K562 (cell line): ENCODE results near the gene RPUSD2. TPM values are rescaled to one million over a fixed set of nuclear protein-coding genes. Genes with fewer than 3 reads are reported as not detected.

Source experiments
- DDX20 ChIP-seq: fragments of 450-650 bp; IDR thresholded peaks from 2 replicates; pipeline ENCODE4 v1.6.1; 2016; ENCODE audit warnings: missing genetic modification characterization, low read depth, mild to moderate bottlenecking, missing compliant biosample characterization, moderate library complexity
- FOXK2 ChIP-seq, 2 experiments: fragments of 450-650 bp; IDR thresholded peaks in 1 of 2; conservative IDR thresholded peaks in 1 of 2; 2 replicates each; pipeline ENCODE4 v1.6.1; 2016; ENCODE audit warnings: low read depth in 2 of 2, mild to moderate bottlenecking in 1 of 2
- FOXP1 ChIP-seq: sonication (generic); formaldehyde crosslinking; IDR thresholded peaks from 2 replicates; pipeline ENCODE4 v1.8.0; 2022; ENCODE audit warnings: mild to moderate bottlenecking, missing genetic modification reagents
- GATAD2B ChIP-seq: fragments of 450-650 bp; IDR thresholded peaks from 2 replicates; pipeline ENCODE4 v1.6.1; 2017; ENCODE audit warnings: mild to moderate bottlenecking, borderline replicate concordance
- HDAC3 ChIP-seq: fragments of 450-650 bp; IDR thresholded peaks from 2 replicates; pipeline ENCODE4 v1.6.1; 2018; ENCODE audit warnings: borderline replicate concordance, mild to moderate bottlenecking, moderate library complexity; ENCODE audit not compliant: partially characterized antibody
- NFIX ChIP-seq: fragments of 250-450 bp; sonication (Bioruptor Pico); IDR thresholded peaks from 2 replicates; pipeline ENCODE4 v1.4.0; 2020; ENCODE audit warnings: low read depth, mild to moderate bottlenecking, moderate library complexity
- SRSF9 ChIP-seq: fragments of 200-400 bp; formaldehyde crosslinking; IDR thresholded peaks from 2 replicates; pipeline ENCODE4 v1.6.1; 2017; ENCODE audit warnings: low read depth, low read length, borderline replicate concordance
- ZBTB1 ChIP-seq: sonication (generic); formaldehyde crosslinking; IDR thresholded peaks from 2 replicates; pipeline ENCODE4 v1.8.1; 2023; ENCODE audit warnings: missing genetic modification reagents, low read depth, mild to moderate bottlenecking, borderline replicate concordance
- polyA plus RNA-seq, 8 experiments: library from polyadenylated mRNA; depleted of rRNA in 4 of 8; stranded (reverse) in 5 of 8; unstranded in 3 of 8; fragments of >200 nt; fragmentation: Nextera tagmentation in 2 of 8; fragmentation: Illumina TruSeq in 1 of 8; extraction: Ambion mirVana in 2 of 8; extraction: Trizol in 1 of 8; gene quantifications; 2 replicates each; pipeline versions ENCODE4 v1.2.1 to v1.2.3, GENCODE V29; 2011 to 2014; ENCODE audit warnings: inconsistent platforms in 1 of 8, missing spikeins in 1 of 8
- total RNA-seq, 7 experiments: library from RNA; depleted of rRNA in 6 of 7; stranded (reverse); fragments of >200 nt in 6 of 7; fragmentation: Illumina TruSeq in 2 of 7; extraction: Trizol in 2 of 7; gene quantifications; 2 replicates each; pipeline versions ENCODE4 v1.2.1 to v1.2.3, GENCODE V29; 2011 to 2021; ENCODE audit warnings: low replicate concordance in 1 of 7
- TF ChIP-seq, protein P1 (sequence below): fragments of 450-650 bp; IDR thresholded peaks from 2 replicates; pipeline ENCODE4 v1.7.1; 2018; ENCODE audit warnings: mild to moderate bottlenecking, low read depth; ENCODE audit not compliant: partially characterized antibody
- TF ChIP-seq, protein P2 (sequence below), 2 experiments: fragments of 200-800 bp in 1 of 2; sonication (Bioruptor generic) in 1 of 2; sonication (generic) in 1 of 2; formaldehyde crosslinking in 1 of 2; IDR thresholded peaks in 1 of 2; conservative IDR thresholded peaks in 1 of 2; 2 replicates each; pipeline versions ENCODE4 v1.5.0 to v1.6.1; 2016 to 2020; ENCODE audit warnings: missing compliant biosample characterization in 1 of 2, missing genetic modification characterization in 1 of 2, missing genetic modification reagents in 1 of 2
- TF ChIP-seq, protein P3 (sequence below): fragments of 250-450 bp; sonication (Bioruptor Pico); IDR thresholded peaks from 2 replicates; pipeline ENCODE4 v1.5.0; 2021
- TF ChIP-seq, protein P4 (sequence below): fragments of 450-650 bp; IDR thresholded peaks from 2 replicates; pipeline ENCODE4 v1.6.1; 2016; ENCODE audit warnings: borderline replicate concordance
- TF ChIP-seq, protein P5 (sequence below), 3 experiments: fragments of 200-800 bp in 1 of 3; fragments of 250-450 bp in 1 of 3; fragments of 450-650 bp in 1 of 3; sonication (Bioruptor Pico) in 1 of 3; sonication (Bioruptor generic) in 1 of 3; formaldehyde crosslinking in 1 of 3; IDR thresholded peaks; 2 replicates each; pipeline versions ENCODE4 v1.6.1 to v1.8.0; 2016 to 2022; ENCODE audit warnings: mild to moderate bottlenecking in 2 of 3, missing genetic modification characterization in 2 of 3, missing compliant biosample characterization in 1 of 3, moderate library complexity in 1 of 3

RPUSD2 gene
- total and polyA plus RNA-seq, 9 of the 15 experiments (the other 6 are each of a cell fraction or from before 2014, with no cell fraction given): 3.7 to 30.2 (median 14.3) TPM

DNA sequence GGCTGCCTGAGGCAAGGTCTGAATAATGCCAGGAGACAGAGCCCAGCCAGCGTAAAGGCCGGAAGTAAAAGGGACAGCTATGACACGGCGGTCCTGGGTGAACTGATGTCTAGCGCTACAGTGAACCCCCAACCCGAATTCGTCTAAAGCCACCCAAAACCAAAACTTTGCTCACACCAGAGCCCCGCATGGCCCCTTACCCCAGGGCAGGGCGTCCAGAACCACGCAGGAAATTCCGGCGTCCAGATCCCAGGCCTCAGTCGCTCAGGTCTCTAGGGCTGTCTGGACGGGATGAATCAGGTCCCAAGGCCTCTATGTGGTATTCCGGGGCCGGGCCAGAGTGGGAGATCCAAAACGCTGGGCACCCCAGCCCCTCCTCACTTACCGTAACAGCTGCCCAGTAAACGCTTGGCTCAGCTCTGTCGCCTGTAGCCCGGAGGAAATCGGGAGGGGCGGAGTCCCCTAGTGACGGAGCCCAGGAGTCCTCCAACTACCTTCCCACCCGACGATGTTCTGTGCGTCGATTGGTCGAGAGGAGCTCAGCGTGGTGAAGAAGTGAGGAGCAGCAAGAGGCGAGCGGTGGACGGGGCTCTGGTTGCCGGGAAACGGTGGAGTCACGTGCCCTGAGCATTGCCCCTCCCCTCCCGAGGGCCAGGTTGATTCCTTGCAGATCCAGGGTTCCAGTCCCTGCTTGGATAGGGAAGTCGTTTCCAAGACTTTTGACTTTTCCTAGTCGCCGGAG lies 4.3 kb upstream of the RPUSD2 start, which contains the start of gene CCDC32 (continued):
- TF ChIP-seq, protein P1, sequence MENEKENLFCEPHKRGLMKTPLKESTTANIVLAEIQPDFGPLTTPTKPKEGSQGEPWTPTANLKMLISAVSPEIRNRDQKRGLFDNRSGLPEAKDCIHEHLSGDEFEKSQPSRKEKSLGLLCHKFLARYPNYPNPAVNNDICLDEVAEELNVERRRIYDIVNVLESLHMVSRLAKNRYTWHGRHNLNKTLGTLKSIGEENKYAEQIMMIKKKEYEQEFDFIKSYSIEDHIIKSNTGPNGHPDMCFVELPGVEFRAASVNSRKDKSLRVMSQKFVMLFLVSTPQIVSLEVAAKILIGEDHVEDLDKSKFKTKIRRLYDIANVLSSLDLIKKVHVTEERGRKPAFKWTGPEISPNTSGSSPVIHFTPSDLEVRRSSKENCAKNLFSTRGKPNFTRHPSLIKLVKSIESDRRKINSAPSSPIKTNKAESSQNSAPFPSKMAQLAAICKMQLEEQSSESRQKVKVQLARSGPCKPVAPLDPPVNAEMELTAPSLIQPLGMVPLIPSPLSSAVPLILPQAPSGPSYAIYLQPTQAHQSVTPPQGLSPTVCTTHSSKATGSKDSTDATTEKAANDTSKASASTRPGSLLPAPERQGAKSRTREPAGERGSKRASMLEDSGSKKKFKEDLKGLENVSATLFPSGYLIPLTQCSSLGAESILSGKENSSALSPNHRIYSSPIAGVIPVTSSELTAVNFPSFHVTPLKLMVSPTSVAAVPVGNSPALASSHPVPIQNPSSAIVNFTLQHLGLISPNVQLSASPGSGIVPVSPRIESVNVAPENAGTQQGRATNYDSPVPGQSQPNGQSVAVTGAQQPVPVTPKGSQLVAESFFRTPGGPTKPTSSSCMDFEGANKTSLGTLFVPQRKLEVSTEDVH: no peak
- no peak for TF ChIP-seq GATAD2B
- TF ChIP-seq HDAC3: no peak
- no peak for TF ChIP-seq SRSF9
- TF ChIP-seq, protein P2, sequence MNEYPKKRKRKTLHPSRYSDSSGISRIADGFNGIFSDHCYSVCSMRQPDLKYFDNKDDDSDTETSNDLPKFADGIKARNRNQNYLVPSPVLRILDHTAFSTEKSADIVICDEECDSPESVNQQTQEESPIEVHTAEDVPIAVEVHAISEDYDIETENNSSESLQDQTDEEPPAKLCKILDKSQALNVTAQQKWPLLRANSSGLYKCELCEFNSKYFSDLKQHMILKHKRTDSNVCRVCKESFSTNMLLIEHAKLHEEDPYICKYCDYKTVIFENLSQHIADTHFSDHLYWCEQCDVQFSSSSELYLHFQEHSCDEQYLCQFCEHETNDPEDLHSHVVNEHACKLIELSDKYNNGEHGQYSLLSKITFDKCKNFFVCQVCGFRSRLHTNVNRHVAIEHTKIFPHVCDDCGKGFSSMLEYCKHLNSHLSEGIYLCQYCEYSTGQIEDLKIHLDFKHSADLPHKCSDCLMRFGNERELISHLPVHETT (CRISPR knock-in tag; conservative IDR thresholded peaks at IDR 0.05 in 1 of 2, IDR thresholded peaks at IDR 0.05 in 1 of 2): no peak
- TF ChIP-seq, protein P3, sequence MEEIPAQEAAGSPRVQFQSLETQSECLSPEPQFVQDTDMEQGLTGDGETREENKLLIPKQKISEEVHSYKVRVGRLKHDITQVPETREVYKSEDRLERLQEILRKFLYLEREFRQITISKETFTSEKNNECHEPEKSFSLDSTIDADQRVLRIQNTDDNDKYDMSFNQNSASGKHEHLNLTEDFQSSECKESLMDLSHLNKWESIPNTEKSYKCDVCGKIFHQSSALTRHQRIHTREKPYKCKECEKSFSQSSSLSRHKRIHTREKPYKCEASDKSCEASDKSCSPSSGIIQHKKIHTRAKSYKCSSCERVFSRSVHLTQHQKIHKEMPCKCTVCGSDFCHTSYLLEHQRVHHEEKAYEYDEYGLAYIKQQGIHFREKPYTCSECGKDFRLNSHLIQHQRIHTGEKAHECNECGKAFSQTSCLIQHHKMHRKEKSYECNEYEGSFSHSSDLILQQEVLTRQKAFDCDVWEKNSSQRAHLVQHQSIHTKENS (CRISPR knock-in tag): no peak
- TF ChIP-seq ZBTB1 (CRISPR knock-in tag): no peak
- TF ChIP-seq FOXP1 (CRISPR knock-in tag): no peak
- TF ChIP-seq, protein P4, sequence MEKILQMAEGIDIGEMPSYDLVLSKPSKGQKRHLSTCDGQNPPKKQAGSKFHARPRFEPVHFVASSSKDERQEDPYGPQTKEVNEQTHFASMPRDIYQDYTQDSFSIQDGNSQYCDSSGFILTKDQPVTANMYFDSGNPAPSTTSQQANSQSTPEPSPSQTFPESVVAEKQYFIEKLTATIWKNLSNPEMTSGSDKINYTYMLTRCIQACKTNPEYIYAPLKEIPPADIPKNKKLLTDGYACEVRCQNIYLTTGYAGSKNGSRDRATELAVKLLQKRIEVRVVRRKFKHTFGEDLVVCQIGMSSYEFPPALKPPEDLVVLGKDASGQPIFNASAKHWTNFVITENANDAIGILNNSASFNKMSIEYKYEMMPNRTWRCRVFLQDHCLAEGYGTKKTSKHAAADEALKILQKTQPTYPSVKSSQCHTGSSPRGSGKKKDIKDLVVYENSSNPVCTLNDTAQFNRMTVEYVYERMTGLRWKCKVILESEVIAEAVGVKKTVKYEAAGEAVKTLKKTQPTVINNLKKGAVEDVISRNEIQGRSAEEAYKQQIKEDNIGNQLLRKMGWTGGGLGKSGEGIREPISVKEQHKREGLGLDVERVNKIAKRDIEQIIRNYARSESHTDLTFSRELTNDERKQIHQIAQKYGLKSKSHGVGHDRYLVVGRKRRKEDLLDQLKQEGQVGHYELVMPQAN: peak; percentile 69; the same call in 1 of the 2 replicates
- TF ChIP-seq, protein P5, sequence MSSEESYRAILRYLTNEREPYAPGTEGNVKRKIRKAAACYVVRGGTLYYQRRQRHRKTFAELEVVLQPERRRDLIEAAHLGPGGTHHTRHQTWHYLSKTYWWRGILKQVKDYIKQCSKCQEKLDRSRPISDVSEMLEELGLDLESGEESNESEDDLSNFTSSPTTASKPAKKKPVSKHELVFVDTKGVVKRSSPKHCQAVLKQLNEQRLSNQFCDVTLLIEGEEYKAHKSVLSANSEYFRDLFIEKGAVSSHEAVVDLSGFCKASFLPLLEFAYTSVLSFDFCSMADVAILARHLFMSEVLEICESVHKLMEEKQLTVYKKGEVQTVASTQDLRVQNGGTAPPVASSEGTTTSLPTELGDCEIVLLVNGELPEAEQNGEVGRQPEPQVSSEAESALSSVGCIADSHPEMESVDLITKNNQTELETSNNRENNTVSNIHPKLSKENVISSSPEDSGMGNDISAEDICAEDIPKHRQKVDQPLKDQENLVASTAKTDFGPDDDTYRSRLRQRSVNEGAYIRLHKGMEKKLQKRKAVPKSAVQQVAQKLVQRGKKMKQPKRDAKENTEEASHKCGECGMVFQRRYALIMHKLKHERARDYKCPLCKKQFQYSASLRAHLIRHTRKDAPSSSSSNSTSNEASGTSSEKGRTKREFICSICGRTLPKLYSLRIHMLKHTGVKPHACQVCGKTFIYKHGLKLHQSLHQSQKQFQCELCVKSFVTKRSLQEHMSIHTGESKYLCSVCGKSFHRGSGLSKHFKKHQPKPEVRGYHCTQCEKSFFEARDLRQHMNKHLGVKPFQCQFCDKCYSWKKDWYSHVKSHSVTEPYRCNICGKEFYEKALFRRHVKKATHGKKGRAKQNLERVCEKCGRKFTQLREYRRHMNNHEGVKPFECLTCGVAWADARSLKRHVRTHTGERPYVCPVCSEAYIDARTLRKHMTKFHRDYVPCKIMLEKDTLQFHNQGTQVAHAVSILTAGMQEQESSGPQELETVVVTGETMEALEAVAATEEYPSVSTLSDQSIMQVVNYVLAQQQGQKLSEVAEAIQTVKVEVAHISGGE (CRISPR knock-in tag; IDR thresholded peaks at IDR 0.05): no peak
- no peak for TF ChIP-seq NFIX (CRISPR knock-in tag)
- peak in 1 of 2 experiments; percentile 78; a peak in 3 of 4 replicates for TF ChIP-seq FOXK2 (conservative IDR thresholded peaks at IDR 0.05 in 1 of 2, IDR thresholded peaks at IDR 0.05 in 1 of 2; ENCODE audit: low read depth in 2 of 2)
- TF ChIP-seq DDX20 (tag): no peak
